Measurements from ENCODE around the gene CCDC201. TPM values are rescaled to one million over a fixed set of nuclear protein-coding genes. Genes with fewer than 3 reads are reported as not detected.

The CCDC201 gene
- total and polyA plus RNA-seq, 2 of the 8 experiments (the other 6 are each of a cell fraction or from before 2014, with no cell fraction given), result not detected

GRCh38 chr7:45902820-45903219 lies 29.9 kb upstream of the CCDC201 start:
- Histone ChIP-seq H3K14ac (ENCODE audit: insufficient read length) (no peak overlapping the region), H3K9me3 (ENCODE audit: insufficient read depth in 2 of 2, low read depth in 1 of 2, low read length in 1 of 2) (no peaks in the 10 kb centered on the region), H4K5ac (ENCODE audit: insufficient read length, low read depth, low read length) (no peak overlapping the region), H2BK20ac (ENCODE audit: low read length) (no peak overlapping the region), H3K36me3 (ENCODE audit: control insufficient read depth in 2 of 4, insufficient read depth in 4 of 4, low read length in 3 of 4) (no peaks in the 10 kb centered on the region), H3K79me2 (ENCODE audit: control insufficient read depth in 1 of 2, insufficient read depth in 2 of 2, low read length in 2 of 2) (no peaks in the 10 kb centered on the region), H2BK5ac (ENCODE audit: low read depth, low read length) (no peak overlapping the region), H3K27ac (ENCODE audit: low read depth, low read length) (no peak overlapping the region), H3K79me1 (ENCODE audit: low read depth, low read length) (no peaks in the 10 kb centered on the region), H2BK12ac (ENCODE audit: low read depth, low read length) (no peak overlapping the region), H3K23me2 (ENCODE audit: low read depth, low read length) (no peaks in the 10 kb centered on the region), H2BK15ac (ENCODE audit: low read length) (no peak overlapping the region), H3K18ac (ENCODE audit: extremely low read depth, low read length) (no peak overlapping the region), H4K91ac (replicated peaks; ENCODE audit: insufficient read length, low read length) (no peak overlapping the region), H2AK5ac (ENCODE audit: low read depth, low read length) (no peak overlapping the region), H2AFZ (ENCODE audit: low read length) (no peak overlapping the region), H3K4ac (replicated peaks; ENCODE audit: insufficient read length, low read depth, low read length) (no peak overlapping the region), H4K20me1 (replicated peaks in 1 of 2; ENCODE audit: control insufficient read depth in 1 of 2, insufficient read depth in 2 of 2, low read length in 2 of 2) (no peaks in the 10 kb centered on the region), H3K9ac (replicated peaks in 1 of 4; ENCODE audit: extremely low read depth in 1 of 4, low read depth in 3 of 4, low read length in 3 of 4) (no peak overlapping the region), H3K56ac (replicated peaks; ENCODE audit: insufficient read length, low read depth, low read length) (no peak overlapping the region), H3K4me1 (replicated peaks in 1 of 4; ENCODE audit: control insufficient read depth in 3 of 4, insufficient read depth in 4 of 4, low read length in 3 of 4) (no peaks in the 10 kb centered on the region), H3K4me2 (ENCODE audit: insufficient read depth in 1 of 2, low read depth in 2 of 2, low read length in 2 of 2) (no peak overlapping the region), H4K8ac (ENCODE audit: extremely low read depth, insufficient read depth, low read length) (no peak overlapping the region), H3K4me3 (ENCODE audit: extremely low read depth in 1 of 4, insufficient read depth in 2 of 4, low read depth in 3 of 4, low read length in 4 of 4) (no peak overlapping the region), H2BK120ac (replicated peaks; ENCODE audit: low read depth, low read length) (no peak overlapping the region), H3K23ac (ENCODE audit: insufficient read length) (no peak overlapping the region), H3K27me3 (replicated peaks in 1 of 4; ENCODE audit: control insufficient read depth in 3 of 4, extremely low read depth in 1 of 4, insufficient read depth in 3 of 4, low read length in 3 of 4) (peaks cover 0 to 2% (median under 1%) of the 10 kb centered on the region in 4 experiments; a peak in 2 of 7 replicates)
- no peak for FAIRE-seq
- ChIA-PET POLR2A (ENCODE audit: partially characterized antibody) (interaction anchor here (1.2 kb wide), 1 partner anchor 12 kb away, joined by 3 read pairs; no protein-coding TSS in a partner anchor), CTCF (ENCODE audit: partially characterized antibody) (interaction anchor here (0.6 to 2.4 kb wide), 6 partner anchors 10 to 280 kb away, joined by 3 to 20 read pairs (median 6); partner anchors contain the start of gene CCDC201)
- WGBS, 2 experiments (ENCODE audit: extremely low coverage in 1 of 2, insufficient coverage in 1 of 2, insufficient read length in 1 of 2, insufficient replicate concordance in 2 of 2, low coverage in 1 of 2, low lambda C conversion rate in 2 of 2, missing lambda C conversion rate in 1 of 2), result 100% methylated on average over 1 of the region's 1 CpG; no CpG with 5 or more reads in 1 of the 2 experiments
- TF ChIP-seq RAD21 (IDR thresholded peaks at IDR 0.05 in 1 of 2, conservative IDR thresholded peaks at IDR 0.05 in 1 of 2; ENCODE audit: low read depth in 2 of 2, low read length in 2 of 2) (peak in 1 of 2 experiments; percentile 23; a peak in 1 of 4 replicates), CBX5 (IDR thresholded peaks at IDR 0.05; ENCODE audit: low read depth, low read length) (no peak)
- TF ChIP-seq, protein P1, sequence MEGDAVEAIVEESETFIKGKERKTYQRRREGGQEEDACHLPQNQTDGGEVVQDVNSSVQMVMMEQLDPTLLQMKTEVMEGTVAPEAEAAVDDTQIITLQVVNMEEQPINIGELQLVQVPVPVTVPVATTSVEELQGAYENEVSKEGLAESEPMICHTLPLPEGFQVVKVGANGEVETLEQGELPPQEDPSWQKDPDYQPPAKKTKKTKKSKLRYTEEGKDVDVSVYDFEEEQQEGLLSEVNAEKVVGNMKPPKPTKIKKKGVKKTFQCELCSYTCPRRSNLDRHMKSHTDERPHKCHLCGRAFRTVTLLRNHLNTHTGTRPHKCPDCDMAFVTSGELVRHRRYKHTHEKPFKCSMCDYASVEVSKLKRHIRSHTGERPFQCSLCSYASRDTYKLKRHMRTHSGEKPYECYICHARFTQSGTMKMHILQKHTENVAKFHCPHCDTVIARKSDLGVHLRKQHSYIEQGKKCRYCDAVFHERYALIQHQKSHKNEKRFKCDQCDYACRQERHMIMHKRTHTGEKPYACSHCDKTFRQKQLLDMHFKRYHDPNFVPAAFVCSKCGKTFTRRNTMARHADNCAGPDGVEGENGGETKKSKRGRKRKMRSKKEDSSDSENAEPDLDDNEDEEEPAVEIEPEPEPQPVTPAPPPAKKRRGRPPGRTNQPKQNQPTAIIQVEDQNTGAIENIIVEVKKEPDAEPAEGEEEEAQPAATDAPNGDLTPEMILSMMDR (IDR thresholded peaks at IDR 0.05; ENCODE audit: control extremely low read depth in 1 of 3, insufficient read depth in 1 of 3, low read depth in 1 of 3, low read length in 3 of 3), result peak in 1 of 3 experiments; percentile 28; a peak in 2 of 4 replicates
- DNase-seq (ENCODE audit: low read depth in 1 of 2, low spot score in 2 of 2), result no peak

Measured in H1 (cell line).